AG10803 (cell line): ENCODE data around the gene DEDD2.

Experiments used
- DNase-seq: peaks from one replicate; pipeline ENCODE4 v3.0.0; 2010; ENCODE audit warnings: low read depth
- H3K4me3 ChIP-seq: 2 replicates; pipeline ENCODE4 v1.5.1; 2011; ENCODE audit warnings: mild to moderate bottlenecking, low read length, control low read depth
- TF ChIP-seq, protein P1 (sequence below): conservative IDR thresholded peaks from 2 replicates; pipeline ENCODE4 v1.5.1; 2011; ENCODE audit warnings: mild to moderate bottlenecking, low read length, control low read depth, inconsistent platforms

The DEDD2 gene

DNA sequence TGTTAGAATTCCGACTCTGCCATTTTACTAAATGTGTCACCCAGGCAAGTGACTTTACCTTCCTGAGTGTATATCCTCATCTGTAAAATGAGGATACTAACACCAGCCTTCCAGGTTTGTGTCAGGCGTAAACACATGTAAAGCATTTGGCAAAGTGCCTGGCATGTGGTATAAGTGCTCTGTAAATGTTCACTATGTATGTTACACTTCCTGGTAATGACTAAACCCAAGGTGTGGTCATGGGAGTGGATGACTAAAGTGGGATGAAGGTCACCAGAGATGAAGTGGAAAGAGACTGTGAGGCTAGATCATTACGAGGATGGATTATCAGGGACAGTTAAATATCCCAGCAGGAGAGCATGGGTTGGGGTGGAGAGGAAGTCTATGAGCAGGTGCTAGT is 25.6 kb downstream of the DEDD2 start:
- peak; percentile 51 for DNase-seq
- TF ChIP-seq, protein P1, sequence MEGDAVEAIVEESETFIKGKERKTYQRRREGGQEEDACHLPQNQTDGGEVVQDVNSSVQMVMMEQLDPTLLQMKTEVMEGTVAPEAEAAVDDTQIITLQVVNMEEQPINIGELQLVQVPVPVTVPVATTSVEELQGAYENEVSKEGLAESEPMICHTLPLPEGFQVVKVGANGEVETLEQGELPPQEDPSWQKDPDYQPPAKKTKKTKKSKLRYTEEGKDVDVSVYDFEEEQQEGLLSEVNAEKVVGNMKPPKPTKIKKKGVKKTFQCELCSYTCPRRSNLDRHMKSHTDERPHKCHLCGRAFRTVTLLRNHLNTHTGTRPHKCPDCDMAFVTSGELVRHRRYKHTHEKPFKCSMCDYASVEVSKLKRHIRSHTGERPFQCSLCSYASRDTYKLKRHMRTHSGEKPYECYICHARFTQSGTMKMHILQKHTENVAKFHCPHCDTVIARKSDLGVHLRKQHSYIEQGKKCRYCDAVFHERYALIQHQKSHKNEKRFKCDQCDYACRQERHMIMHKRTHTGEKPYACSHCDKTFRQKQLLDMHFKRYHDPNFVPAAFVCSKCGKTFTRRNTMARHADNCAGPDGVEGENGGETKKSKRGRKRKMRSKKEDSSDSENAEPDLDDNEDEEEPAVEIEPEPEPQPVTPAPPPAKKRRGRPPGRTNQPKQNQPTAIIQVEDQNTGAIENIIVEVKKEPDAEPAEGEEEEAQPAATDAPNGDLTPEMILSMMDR: no peak
- H3K4me3 ChIP-seq: no peak overlapping the region

DNA sequence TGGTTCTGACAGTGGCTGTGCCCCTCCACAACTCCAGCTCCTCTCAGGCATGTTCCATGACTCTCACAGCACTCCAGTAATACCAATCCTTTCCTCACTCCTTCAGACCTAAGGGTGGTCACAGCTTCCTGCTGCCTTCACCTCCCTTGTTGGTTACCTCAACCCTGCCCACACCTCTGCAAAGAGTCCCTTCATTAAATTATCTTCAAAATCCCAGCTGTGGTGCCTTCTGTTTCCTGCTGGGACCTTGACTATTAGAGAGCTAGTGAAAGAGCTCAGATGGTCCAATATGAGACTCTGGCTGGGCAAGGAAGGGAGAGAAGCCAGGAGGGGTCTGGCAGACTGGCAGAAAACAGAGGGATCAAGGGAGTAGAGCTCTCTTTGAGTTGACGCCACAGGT is 26.1 kb downstream of the DEDD2 start:
- DNase-seq: no peak
- no peak overlapping the region for H3K4me3 ChIP-seq
- TF ChIP-seq, protein P1: no peak

DNA sequence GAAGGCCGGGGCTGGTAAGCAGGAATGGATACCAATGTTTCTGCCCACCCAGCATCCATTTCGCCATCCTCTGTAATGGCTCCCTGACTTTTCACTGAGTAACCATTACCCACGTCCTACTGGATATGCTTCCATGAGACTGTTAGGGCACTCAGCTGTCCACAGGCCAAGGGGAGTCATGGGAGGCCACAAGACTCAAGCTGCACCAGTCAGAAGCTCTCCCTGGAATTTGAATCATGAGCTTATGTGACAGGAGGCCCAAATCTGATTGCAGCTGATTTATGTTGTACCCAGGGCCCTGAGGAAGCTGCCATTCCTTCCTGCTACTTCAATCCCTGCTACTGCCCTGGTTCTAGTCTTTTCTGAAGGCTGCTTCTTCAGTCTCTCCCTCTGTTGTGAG is 28.3 kb downstream of the DEDD2 start:
- TF ChIP-seq, protein P1: no peak
- H3K4me3 ChIP-seq: no peak overlapping the region
- DNase-seq: no peak

DNA sequence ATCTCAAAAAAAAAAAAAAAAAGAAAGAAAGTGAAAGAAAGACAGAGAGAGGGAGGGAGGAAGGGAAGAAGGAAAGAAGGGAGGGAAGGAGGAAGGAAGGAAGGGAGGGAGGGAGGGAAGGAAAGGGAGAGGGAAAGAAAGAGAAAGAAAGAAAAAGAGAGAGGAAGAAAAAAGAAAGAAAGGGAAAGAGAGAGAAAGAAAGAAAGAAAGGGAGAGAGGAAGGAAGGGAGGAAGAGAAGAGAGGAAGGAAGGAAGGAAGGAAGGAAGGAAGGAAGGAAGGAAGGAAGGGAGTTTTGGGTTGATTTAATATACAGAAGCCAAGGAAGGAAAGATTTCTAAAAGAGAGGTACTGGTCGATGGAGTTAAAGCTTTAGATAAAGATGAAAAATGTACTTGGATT is 28.8 kb downstream of the DEDD2 start:
- DNase-seq: no peak
- no peak overlapping the region for H3K4me3 ChIP-seq
- TF ChIP-seq, protein P1: no peak

GRCh38 chr19:42185277-42185676 is 32.2 kb downstream of the DEDD2 start:
- TF ChIP-seq, protein P1: no peak
- peak; percentile 48 for DNase-seq
- no peak overlapping the region for H3K4me3 ChIP-seq

- no peak overlapping the region for H3K4me3 ChIP-seq
- TF ChIP-seq, protein P1: peak; percentile 92
- peak; percentile 93 for DNase-seq
Measured at GRCh38 chr19:42184401-42184861, 33.0 kb downstream of the DEDD2 start.

DNA sequence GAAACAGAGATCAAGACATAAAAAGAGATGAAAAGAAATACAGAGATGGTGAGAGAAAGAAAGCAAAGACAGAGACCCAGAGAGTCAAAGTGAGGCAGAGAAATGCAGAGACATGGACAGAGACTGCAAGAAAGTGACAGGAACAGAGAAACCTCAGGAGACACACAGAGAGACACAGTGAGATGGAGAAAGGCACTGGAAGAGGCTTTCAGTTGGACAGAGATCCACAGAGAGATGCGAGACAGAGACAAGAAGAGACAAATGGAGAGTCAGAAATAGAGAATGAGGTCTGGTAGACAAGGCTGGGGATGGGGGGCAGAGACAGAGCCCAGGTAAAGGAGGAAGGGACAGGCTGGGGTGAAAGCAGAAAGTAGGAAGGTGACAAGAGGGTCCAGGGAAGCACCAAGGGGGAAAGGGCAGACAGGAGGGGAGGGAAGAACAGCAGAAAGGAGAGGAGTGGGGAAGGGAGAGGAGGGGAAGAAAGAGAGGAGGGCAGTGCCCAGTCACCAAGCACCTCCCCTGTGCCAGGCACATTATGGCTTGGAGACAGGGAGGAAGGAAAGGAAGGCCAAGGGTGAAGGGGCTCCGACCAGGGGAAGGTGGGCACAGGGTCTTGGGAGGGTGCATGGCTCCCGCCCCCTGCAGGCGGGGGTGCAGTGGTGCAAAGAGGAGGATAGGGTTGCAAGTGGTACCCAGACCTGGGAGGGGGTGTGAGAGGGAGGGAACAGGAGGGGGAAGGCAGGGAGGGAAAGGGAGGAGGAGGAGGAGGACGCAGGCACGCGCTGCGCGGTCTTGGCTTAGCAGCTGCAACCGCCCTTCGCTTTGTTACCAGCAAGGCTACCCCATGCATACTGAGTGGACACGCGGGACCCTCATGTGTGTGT is 38.4 kb downstream of the DEDD2 start:
- DNase-seq: no peak
- TF ChIP-seq, protein P1: peak; percentile 37
- H3K4me3 ChIP-seq: no peak overlapping the region
